ENCODE measurements around the gene DACH1. TPM values are rescaled to one million over a fixed set of nuclear protein-coding genes. Genes with fewer than 3 reads are reported as not detected.

Gene DACH1
- total RNA-seq, 1 experiment from 2014 or later: 1.2 TPM

DNA sequence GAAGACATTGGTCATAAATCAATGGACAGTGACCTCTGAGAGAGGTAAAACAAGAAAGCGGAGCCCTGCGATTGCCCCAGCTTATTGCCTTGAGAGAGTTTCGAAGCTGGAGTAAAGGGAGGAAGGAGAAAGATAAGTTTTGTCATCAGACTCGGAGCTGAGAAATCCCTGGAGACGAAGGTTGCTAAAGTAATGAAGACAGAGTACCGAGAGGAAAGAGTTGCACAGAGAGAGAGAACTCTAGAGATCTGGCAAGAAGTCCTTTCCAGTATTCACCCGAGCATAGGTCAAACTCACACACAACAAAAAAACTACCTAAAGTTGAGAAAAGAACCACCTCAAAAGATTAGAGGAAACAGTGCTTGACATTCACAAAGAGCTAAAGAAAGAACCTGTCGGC, 472.0 kb downstream of the DACH1 start:
- no peaks in the 10 kb centered on the region for H3K36me3 ChIP-seq (ENCODE audit: control insufficient read depth, insufficient read depth, low read length)
- peaks cover 6% of the 10 kb centered on the region for H3K27me3 Mint-ChIP-seq (ENCODE audit: insufficient read depth, unreplicated experiment)
- CTCF ChIA-PET: no interaction called here

DNA sequence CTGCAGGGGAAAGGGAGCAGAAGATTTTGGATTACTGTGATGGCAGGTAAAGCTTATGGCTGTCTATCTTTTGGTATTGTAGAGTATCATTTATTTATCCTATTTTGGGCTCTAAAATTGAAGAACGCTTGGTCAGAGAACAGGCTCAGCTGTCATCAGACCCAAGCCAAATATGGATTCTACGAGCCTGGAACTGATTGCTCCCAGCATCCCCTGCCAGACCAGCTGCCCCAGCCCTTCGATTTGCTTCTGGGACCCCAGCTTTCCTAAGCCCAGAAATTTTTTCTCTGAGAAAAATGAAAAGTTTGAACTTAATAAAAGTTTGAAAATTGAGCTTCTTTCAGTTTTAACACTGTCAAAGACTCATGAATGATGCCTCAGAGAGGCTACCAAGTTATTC, 472.8 kb downstream of the DACH1 start:
- no TSS peak for BruUV-seq (replicated peaks)
- no peak overlapping the region for H3K27ac Mint-ChIP-seq (ENCODE audit: unreplicated experiment)
- intact Hi-C loops (cut with micrococcal nuclease; ENCODE audit: unreplicated experiment): no loop called here
- H3K9me3 Mint-ChIP-seq (ENCODE audit: unreplicated experiment): no peaks in the 10 kb centered on the region
- peaks cover 6% of the 10 kb centered on the region for H3K27me3 Mint-ChIP-seq (ENCODE audit: insufficient read depth, unreplicated experiment)
- DNase-seq: no peak
- TF ChIP-seq CTCF (IDR thresholded peaks at IDR 0.05; ENCODE audit: insufficient read depth in 1 of 2, low read depth in 1 of 2, low read length in 1 of 2, severe bottlenecking in 1 of 2, unreplicated experiment in 1 of 2): no peak
- POLR2A ChIA-PET: no interaction called here
- Histone ChIP-seq H3K36me3 (ENCODE audit: control insufficient read depth, insufficient read depth, low read length) (no peaks in the 10 kb centered on the region), H3K9me3 (peaks cover 10% of the 10 kb centered on the region; the same call in 1 of the 2 replicates), H3K4me1 (no peaks in the 10 kb centered on the region), H3K27me3 (replicated peaks; ENCODE audit: control insufficient read depth, insufficient read depth, low read length) (no peaks in the 10 kb centered on the region), H3K4me3 (ENCODE audit: low read depth, low read length) (no peak overlapping the region)
- H3K4me3 Mint-ChIP-seq (ENCODE audit: unreplicated experiment): no peak overlapping the region
- no peaks in the 10 kb centered on the region for H3K36me3 Mint-ChIP-seq (ENCODE audit: insufficient read depth, unreplicated experiment)
- CTCF ChIA-PET: no interaction called here
- no peaks in the 10 kb centered on the region for H3K4me1 Mint-ChIP-seq (ENCODE audit: low read depth, unreplicated experiment)

More for the DNA sequence above, 472.0 kb downstream of the DACH1 start:
- POLR2A ChIA-PET: no interaction called here
- no peak overlapping the region for H3K4me3 Mint-ChIP-seq (ENCODE audit: unreplicated experiment)
- H3K4me1 ChIP-seq: no peaks in the 10 kb centered on the region
- intact Hi-C loops (cut with micrococcal nuclease; ENCODE audit: unreplicated experiment): no loop called here
- TF ChIP-seq CTCF (IDR thresholded peaks at IDR 0.05; ENCODE audit: insufficient read depth in 1 of 2, low read depth in 1 of 2, low read length in 1 of 2, severe bottlenecking in 1 of 2, unreplicated experiment in 1 of 2): no peak
- DNase-seq: no peak
- H3K27ac Mint-ChIP-seq (ENCODE audit: unreplicated experiment): no peak overlapping the region
- no TSS peak for BruUV-seq (replicated peaks)
- no peaks in the 10 kb centered on the region for H3K4me1 Mint-ChIP-seq (ENCODE audit: low read depth, unreplicated experiment)
- no peaks in the 10 kb centered on the region for H3K9me3 Mint-ChIP-seq (ENCODE audit: unreplicated experiment)
- H3K9me3 ChIP-seq: peaks cover 10% of the 10 kb centered on the region; the same call in 1 of the 2 replicates
- H3K4me3 ChIP-seq (ENCODE audit: low read depth, low read length): no peak overlapping the region
- H3K36me3 Mint-ChIP-seq (ENCODE audit: insufficient read depth, unreplicated experiment): no peaks in the 10 kb centered on the region
- no peaks in the 10 kb centered on the region for H3K27me3 ChIP-seq (replicated peaks; ENCODE audit: control insufficient read depth, insufficient read depth, low read length)

All from Caco-2 (cell line).